ENCODE measurements around the gene FBLN1. TPM values are rescaled to one million over a fixed set of nuclear protein-coding genes. Genes with fewer than 3 reads are reported as not detected.
"Not testable (repeated sequence)": the region's sequence is repeated elsewhere in the genome, so short reads cannot be mapped to it uniquely, and the experiment has no call there.

The FBLN1 gene
- total and polyA plus RNA-seq, 4 experiments from 2014 or later, result not detected

GRCh38 chr22:45608045-45608444 lies 105.4 kb downstream of the FBLN1 start:
- H3K4me3 Mint-ChIP-seq; CTCF ChIA-PET (ENCODE audit: partially characterized antibody); H3K4me1 ChIP-seq (ENCODE audit: insufficient read depth, low read length); H3K27ac Mint-ChIP-seq; POLR2A ChIA-PET (ENCODE audit: partially characterized antibody); H3K36me3 Mint-ChIP-seq; H3K27me3 Mint-ChIP-seq; H3K4me3 ChIP-seq (ENCODE audit: low read length in 2 of 2); DNase-seq; intact Hi-C loops (cut with micrococcal nuclease); H3K9me3 ChIP-seq (ENCODE audit: control insufficient read depth in 1 of 2, low read length in 2 of 2); H3K36me3 ChIP-seq (ENCODE audit: insufficient read depth, low read length); H3K27me3 ChIP-seq (ENCODE audit: insufficient read depth, low read length); H3K27ac ChIP-seq (ENCODE audit: low read depth, low read length); H3K9me3 Mint-ChIP-seq: not testable (repeated sequence)
- H3K4me1 Mint-ChIP-seq, result peaks cover 9 to 19% (median 10%) of the 10 kb centered on the region in 4 donors

GRCh38 chr22:45608763-45609180 lies 106.1 kb downstream of the FBLN1 start:
- H3K27ac ChIP-seq (ENCODE audit: low read depth, low read length), result no peak overlapping the region
- no peak overlapping the region for H3K4me3 ChIP-seq (ENCODE audit: low read length in 2 of 2)
- H3K4me3 Mint-ChIP-seq, result peak overlapping the region in 7 of 8 donors; percentile 47 to 88 (median 67)
- peaks cover 9 to 19% (median 10%) of the 10 kb centered on the region in 4 donors for H3K4me1 Mint-ChIP-seq
- intact Hi-C loops (cut with micrococcal nuclease), result no loop called here
- H3K9me3 Mint-ChIP-seq, result no peaks in the 10 kb centered on the region
- no peaks in the 10 kb centered on the region for H3K36me3 ChIP-seq (ENCODE audit: insufficient read depth, low read length)
- peaks cover 3% of the 10 kb centered on the region in 2 donors for H3K27me3 Mint-ChIP-seq
- H3K4me1 ChIP-seq (ENCODE audit: insufficient read depth, low read length), result no peaks in the 10 kb centered on the region
- DNase-seq, result peak in 4 of 5 donors; percentile 7 to 30 (median 18)
- POLR2A ChIA-PET (ENCODE audit: partially characterized antibody), result no interaction called here
- CTCF ChIA-PET (ENCODE audit: partially characterized antibody), result no interaction called here
- no peaks in the 10 kb centered on the region for H3K9me3 ChIP-seq (ENCODE audit: control insufficient read depth in 1 of 2, low read length in 2 of 2)
- no peaks in the 10 kb centered on the region for H3K27me3 ChIP-seq (ENCODE audit: insufficient read depth, low read length)
- no peaks in the 10 kb centered on the region for H3K36me3 Mint-ChIP-seq
- peak overlapping the region; percentile 49 to 97 (median 94) for H3K27ac Mint-ChIP-seq

- CTCF ChIA-PET (ENCODE audit: partially characterized antibody), result interaction anchor here (1.5 kb wide), 1 partner anchor 34 kb away, joined by 3 read pairs; no protein-coding TSS in a partner anchor
- intact Hi-C loops (cut with micrococcal nuclease), result no loop called here
These were observed 109.8 kb downstream of the FBLN1 start for GRCh38 chr22:45612451-45612901.

GRCh38 chr22:45612940-45613339 lies 110.3 kb downstream of the FBLN1 start:
- intact Hi-C loops (cut with micrococcal nuclease), result no loop called here
- DNase-seq, result no peak
- H3K36me3 Mint-ChIP-seq, result no peaks in the 10 kb centered on the region
- peaks cover 9 to 15% (median 10%) of the 10 kb centered on the region in 4 donors for H3K4me1 Mint-ChIP-seq
- Histone ChIP-seq H3K36me3 (ENCODE audit: insufficient read depth, low read length) (no peaks in the 10 kb centered on the region), H3K27ac (ENCODE audit: low read depth, low read length) (no peak overlapping the region), H3K9me3 (ENCODE audit: control insufficient read depth in 1 of 2, low read length in 2 of 2) (no peaks in the 10 kb centered on the region), H3K4me1 (ENCODE audit: insufficient read depth, low read length) (no peaks in the 10 kb centered on the region), H3K4me3 (ENCODE audit: low read length in 2 of 2) (no peak overlapping the region), H3K27me3 (ENCODE audit: insufficient read depth, low read length) (no peaks in the 10 kb centered on the region)
- no peaks in the 10 kb centered on the region for H3K27me3 Mint-ChIP-seq
- H3K4me3 Mint-ChIP-seq, result peak overlapping the region in 6 of 8 donors; percentile 2 to 53 (median 32)
- H3K27ac Mint-ChIP-seq, result peak overlapping the region in 6 of 7 donors; percentile 8 to 91 (median 68)
- peaks cover 0 to 4% (median 0%) of the 10 kb centered on the region in 8 donors for H3K9me3 Mint-ChIP-seq
- ChIA-PET POLR2A (ENCODE audit: partially characterized antibody) (no interaction called here), CTCF (ENCODE audit: partially characterized antibody) (interaction anchor here (1.5 kb wide), 1 partner anchor 35 kb away, joined by 3 read pairs; no protein-coding TSS in a partner anchor)

More at GRCh38 chr22:45612451-45612901, 109.8 kb downstream of the FBLN1 start:
- Histone ChIP-seq H3K27ac (ENCODE audit: low read depth, low read length) (no peak overlapping the region), H3K27me3 (ENCODE audit: insufficient read depth, low read length) (no peaks in the 10 kb centered on the region), H3K4me1 (ENCODE audit: insufficient read depth, low read length) (no peaks in the 10 kb centered on the region), H3K36me3 (ENCODE audit: insufficient read depth, low read length) (no peaks in the 10 kb centered on the region), H3K4me3 (ENCODE audit: low read length in 2 of 2) (no peak overlapping the region), H3K9me3 (ENCODE audit: control insufficient read depth in 1 of 2, low read length in 2 of 2) (no peaks in the 10 kb centered on the region)
- peak in 4 of 5 donors; percentile 9 to 58 (median 14) for DNase-seq
- POLR2A ChIA-PET (ENCODE audit: partially characterized antibody), result no interaction called here
- H3K36me3 Mint-ChIP-seq, result no peaks in the 10 kb centered on the region
- H3K4me3 Mint-ChIP-seq, result peak overlapping the region in 5 of 8 donors; percentile 2 to 53 (median 30)
- H3K27me3 Mint-ChIP-seq, result no peaks in the 10 kb centered on the region
- H3K4me1 Mint-ChIP-seq, result peaks cover 9 to 15% (median 10%) of the 10 kb centered on the region in 4 donors
- peak overlapping the region in 6 of 7 donors; percentile 8 to 91 (median 68) for H3K27ac Mint-ChIP-seq
- H3K9me3 Mint-ChIP-seq, result peaks cover 0 to 4% (median 0%) of the 10 kb centered on the region in 8 donors

- Histone ChIP-seq H3K4me1 (ENCODE audit: insufficient read depth, low read length) (no peaks in the 10 kb centered on the region), H3K36me3 (ENCODE audit: insufficient read depth, low read length) (no peaks in the 10 kb centered on the region), H3K9me3 (ENCODE audit: control insufficient read depth in 1 of 2, low read length in 2 of 2) (no peaks in the 10 kb centered on the region), H3K4me3 (ENCODE audit: low read length in 2 of 2) (no peak overlapping the region), H3K27ac (ENCODE audit: low read depth, low read length) (no peak overlapping the region), H3K27me3 (ENCODE audit: insufficient read depth, low read length) (no peaks in the 10 kb centered on the region)
- Mint-ChIP-seq H3K4me1 (peaks cover 0 to 9% (median 2%) of the 10 kb centered on the region in 4 donors), H3K36me3 (no peaks in the 10 kb centered on the region), H3K9me3 (peaks cover 0 to 4% (median under 1%) of the 10 kb centered on the region in 8 donors), H3K27me3 (no peaks in the 10 kb centered on the region), H3K27ac (no peak overlapping the region), H3K4me3 (no peak overlapping the region)
- ChIA-PET POLR2A (ENCODE audit: partially characterized antibody) (no interaction called here), CTCF (ENCODE audit: partially characterized antibody) (interaction anchor here (0.7 kb wide), 1 partner anchor 8 kb away, joined by 3 read pairs; no protein-coding TSS in a partner anchor)
- intact Hi-C loops (cut with micrococcal nuclease), result no loop called here
- DNase-seq, result no peak
These were observed 112.7 kb downstream of the FBLN1 start for GRCh38 chr22:45615364-45615763.

- no peaks in the 10 kb centered on the region for H3K9me3 ChIP-seq (ENCODE audit: control insufficient read depth in 1 of 2, low read length in 2 of 2)
- Mint-ChIP-seq H3K4me3 (no peak overlapping the region), H3K27me3 (peaks cover 0 to 2% of the 10 kb centered on the region in 2 donors), H3K27ac (no peak overlapping the region), H3K4me1 (peaks cover 0 to 8% (median 2%) of the 10 kb centered on the region in 4 donors), H3K9me3 (peaks cover 0 to 4% (median under 1%) of the 10 kb centered on the region in 8 donors), H3K36me3 (no peaks in the 10 kb centered on the region)
- no peaks in the 10 kb centered on the region for H3K27me3 ChIP-seq (ENCODE audit: insufficient read depth, low read length)
- ChIA-PET POLR2A (ENCODE audit: partially characterized antibody) (no interaction called here), CTCF (ENCODE audit: partially characterized antibody) (no interaction called here)
- no peak overlapping the region for H3K4me3 ChIP-seq (ENCODE audit: low read length in 2 of 2)
- intact Hi-C loops (cut with micrococcal nuclease), result no loop called here
- no peaks in the 10 kb centered on the region for H3K4me1 ChIP-seq (ENCODE audit: insufficient read depth, low read length)
- H3K27ac ChIP-seq (ENCODE audit: low read depth, low read length), result no peak overlapping the region
- no peaks in the 10 kb centered on the region for H3K36me3 ChIP-seq (ENCODE audit: insufficient read depth, low read length)
- no peak for DNase-seq
These were observed 113.7 kb downstream of the FBLN1 start for GRCh38 chr22:45616432-45616831.

GRCh38 chr22:45617948-45618347 lies 115.3 kb downstream of the FBLN1 start:
- Histone ChIP-seq H3K9me3 (ENCODE audit: control insufficient read depth in 1 of 2, low read length in 2 of 2) (no peaks in the 10 kb centered on the region), H3K4me3 (ENCODE audit: low read length in 2 of 2) (no peak overlapping the region), H3K4me1 (ENCODE audit: insufficient read depth, low read length) (no peaks in the 10 kb centered on the region), H3K27me3 (ENCODE audit: insufficient read depth, low read length) (no peaks in the 10 kb centered on the region), H3K36me3 (ENCODE audit: insufficient read depth, low read length) (no peaks in the 10 kb centered on the region), H3K27ac (ENCODE audit: low read depth, low read length) (no peak overlapping the region)
- no peak for DNase-seq
- peaks cover 0 to 5% (median 0%) of the 10 kb centered on the region in 4 donors for H3K4me1 Mint-ChIP-seq
- intact Hi-C loops (cut with micrococcal nuclease), result no loop called here
- no peak overlapping the region for H3K4me3 Mint-ChIP-seq
- no peak overlapping the region for H3K27ac Mint-ChIP-seq
- CTCF ChIA-PET (ENCODE audit: partially characterized antibody), result no interaction called here
- POLR2A ChIA-PET (ENCODE audit: partially characterized antibody), result no interaction called here
- H3K36me3 Mint-ChIP-seq, result no peaks in the 10 kb centered on the region
- H3K27me3 Mint-ChIP-seq, result peaks cover 0 to 3% of the 10 kb centered on the region in 2 donors
- peaks cover 0 to 4% (median under 1%) of the 10 kb centered on the region in 8 donors for H3K9me3 Mint-ChIP-seq

Data from CD4-positive, alpha-beta memory T cell (primary cell).